ENCODE results near the gene PGAP1. TPM values are rescaled to one million over a fixed set of nuclear protein-coding genes. Genes with fewer than 3 reads are reported as not detected.
A peak's percentile ranks its signal among the peaks of the same experiment; 100 is the strongest.

Gene PGAP1
- total RNA-seq, 1 experiment from 2014 or later: 6.5 TPM

- no peak overlapping the region for H3K4me3 ChIP-seq
- H3K4me1 ChIP-seq (replicated peaks; ENCODE audit: insufficient read depth): no peaks in the 10 kb centered on the region
- H3K4me2 ChIP-seq: no peak overlapping the region
- H3K27ac ChIP-seq: no peak overlapping the region
- no peaks in the 10 kb centered on the region for H4K20me1 ChIP-seq (ENCODE audit: insufficient read depth)
- no peak overlapping the region for H2AFZ ChIP-seq
- no TSS peak for BruUV-seq (replicated peaks)
- no peaks in the 10 kb centered on the region for H3K27me3 ChIP-seq (ENCODE audit: insufficient read depth, low read depth)
- H3F3A ChIP-seq (ENCODE audit: insufficient read depth, low read depth): no peaks in the 10 kb centered on the region
- DNase-seq: no peak
- TF ChIP-seq CTCF (conservative IDR thresholded peaks at IDR 0.05) (no peak), EZH2 (IDR thresholded peaks at IDR 0.05; ENCODE audit: low read depth) (no peak)
- intact Hi-C loops (cut with micrococcal nuclease; ENCODE audit: unreplicated experiment): no loop called here
- H3K36me3 ChIP-seq (ENCODE audit: low read depth): no peaks in the 10 kb centered on the region
- no peaks in the 10 kb centered on the region for H3K9me3 ChIP-seq (ENCODE audit: insufficient read depth, low read depth)
- ChIA-PET POLR2A (ENCODE audit: unreplicated experiment) (no interaction called here), CTCF (no interaction called here)
- H3K79me2 ChIP-seq (ENCODE audit: low read depth): no peaks in the 10 kb centered on the region
- no peaks in the 10 kb centered on the region for H3K9me2 ChIP-seq (ENCODE audit: insufficient read depth)
These were observed 15.0 kb upstream of the PGAP1 start for GRCh38 chr2:196941398-196942078.

- Histone ChIP-seq H3F3A (ENCODE audit: insufficient read depth, low read depth) (no peaks in the 10 kb centered on the region), H2AFZ (no peak overlapping the region), H3K27me3 (ENCODE audit: insufficient read depth, low read depth) (no peaks in the 10 kb centered on the region), H3K9me3 (ENCODE audit: insufficient read depth, low read depth) (no peaks in the 10 kb centered on the region), H3K36me3 (ENCODE audit: low read depth) (no peaks in the 10 kb centered on the region), H3K4me1 (replicated peaks; ENCODE audit: insufficient read depth) (no peaks in the 10 kb centered on the region), H3K79me2 (ENCODE audit: low read depth) (no peaks in the 10 kb centered on the region), H4K20me1 (ENCODE audit: insufficient read depth) (no peaks in the 10 kb centered on the region), H3K27ac (no peak overlapping the region), H3K4me3 (no peak overlapping the region), H3K4me2 (no peak overlapping the region), H3K9me2 (ENCODE audit: insufficient read depth) (no peaks in the 10 kb centered on the region)
- TF ChIP-seq CTCF (conservative IDR thresholded peaks at IDR 0.05) (no peak), EZH2 (IDR thresholded peaks at IDR 0.05; ENCODE audit: low read depth) (no peak)
- DNase-seq: peak in 1 of 2 experiments; percentile 60
- intact Hi-C loops (cut with micrococcal nuclease; ENCODE audit: unreplicated experiment): no loop called here
- POLR2A ChIA-PET (ENCODE audit: unreplicated experiment): no interaction called here
- CTCF ChIA-PET: no interaction called here
- BruUV-seq (replicated peaks): no TSS peak
These were observed 12.9 kb upstream of the PGAP1 start for GRCh38 chr2:196939371-196939770.

GRCh38 chr2:196935432-196935831, 8.9 kb upstream of the PGAP1 start:
- Histone ChIP-seq H3K9me2 (ENCODE audit: insufficient read depth) (no peaks in the 10 kb centered on the region), H3K9me3 (ENCODE audit: insufficient read depth, low read depth) (no peaks in the 10 kb centered on the region), H4K20me1 (ENCODE audit: insufficient read depth) (no peaks in the 10 kb centered on the region), H2AFZ (no peak overlapping the region), H3K36me3 (ENCODE audit: low read depth) (no peaks in the 10 kb centered on the region), H3K27ac (no peak overlapping the region), H3K4me2 (no peak overlapping the region), H3K27me3 (ENCODE audit: insufficient read depth, low read depth) (no peaks in the 10 kb centered on the region), H3K4me1 (replicated peaks; ENCODE audit: insufficient read depth) (no peaks in the 10 kb centered on the region), H3K4me3 (no peak overlapping the region), H3F3A (ENCODE audit: insufficient read depth, low read depth) (no peaks in the 10 kb centered on the region), H3K79me2 (ENCODE audit: low read depth) (no peaks in the 10 kb centered on the region)
- CTCF ChIA-PET: no interaction called here
- DNase-seq: no peak
- intact Hi-C loops (cut with micrococcal nuclease; ENCODE audit: unreplicated experiment): no loop called here
- no peak for TF ChIP-seq EZH2 (IDR thresholded peaks at IDR 0.05; ENCODE audit: low read depth)
- POLR2A ChIA-PET (ENCODE audit: unreplicated experiment): interaction anchor here (0.7 kb wide), 1 partner anchor 330 kb away, joined by 4 read pairs; no protein-coding TSS in a partner anchor
- no TSS peak for BruUV-seq (replicated peaks)

GRCh38 chr2:196934672-196935071, 8.2 kb upstream of the PGAP1 start:
- Histone ChIP-seq H3K9me2 (ENCODE audit: insufficient read depth) (no peaks in the 10 kb centered on the region), H3K27me3 (ENCODE audit: insufficient read depth, low read depth) (no peaks in the 10 kb centered on the region), H3K9me3 (ENCODE audit: insufficient read depth, low read depth) (no peaks in the 10 kb centered on the region), H4K20me1 (ENCODE audit: insufficient read depth) (no peaks in the 10 kb centered on the region), H3K4me2 (no peak overlapping the region), H3K79me2 (ENCODE audit: low read depth) (no peaks in the 10 kb centered on the region), H3K27ac (no peak overlapping the region), H3F3A (ENCODE audit: insufficient read depth, low read depth) (no peaks in the 10 kb centered on the region), H3K4me3 (no peak overlapping the region), H3K36me3 (ENCODE audit: low read depth) (no peaks in the 10 kb centered on the region), H3K4me1 (replicated peaks; ENCODE audit: insufficient read depth) (no peaks in the 10 kb centered on the region), H2AFZ (no peak overlapping the region)
- DNase-seq: no peak
- BruUV-seq (replicated peaks): no TSS peak
- CTCF ChIA-PET: no interaction called here
- TF ChIP-seq EZH2 (IDR thresholded peaks at IDR 0.05; ENCODE audit: low read depth) (no peak), CTCF (conservative IDR thresholded peaks at IDR 0.05) (no peak)
- POLR2A ChIA-PET (ENCODE audit: unreplicated experiment): no interaction called here
- intact Hi-C loops (cut with micrococcal nuclease; ENCODE audit: unreplicated experiment): no loop called here
